Measurements from ENCODE around the gene PCDH9. TPM values are rescaled to one million over a fixed set of nuclear protein-coding genes. Genes with fewer than 3 reads are reported as not detected.

Gene PCDH9
- polyA plus RNA-seq, 1 of the 3 experiments (the other 2 are of a cell fraction), result 1.3 TPM

- no peak for DNase-seq
Observed at GRCh38 chr13:66926200-66926850, 303.8 kb downstream of the PCDH9 start.

GRCh38 chr13:66922444-66922843 is 307.7 kb downstream of the PCDH9 start:
- TF ChIP-seq POLR2AphosphoS5 (IDR thresholded peaks at IDR 0.05; ENCODE audit: low read depth, low read length) (no peak), SIN3A (IDR thresholded peaks at IDR 0.05; ENCODE audit: borderline replicate concordance, low read depth, low read length) (no peak), YY1 (IDR thresholded peaks at IDR 0.05; ENCODE audit: low read depth) (no peak)
- TF ChIP-seq, protein P1, sequence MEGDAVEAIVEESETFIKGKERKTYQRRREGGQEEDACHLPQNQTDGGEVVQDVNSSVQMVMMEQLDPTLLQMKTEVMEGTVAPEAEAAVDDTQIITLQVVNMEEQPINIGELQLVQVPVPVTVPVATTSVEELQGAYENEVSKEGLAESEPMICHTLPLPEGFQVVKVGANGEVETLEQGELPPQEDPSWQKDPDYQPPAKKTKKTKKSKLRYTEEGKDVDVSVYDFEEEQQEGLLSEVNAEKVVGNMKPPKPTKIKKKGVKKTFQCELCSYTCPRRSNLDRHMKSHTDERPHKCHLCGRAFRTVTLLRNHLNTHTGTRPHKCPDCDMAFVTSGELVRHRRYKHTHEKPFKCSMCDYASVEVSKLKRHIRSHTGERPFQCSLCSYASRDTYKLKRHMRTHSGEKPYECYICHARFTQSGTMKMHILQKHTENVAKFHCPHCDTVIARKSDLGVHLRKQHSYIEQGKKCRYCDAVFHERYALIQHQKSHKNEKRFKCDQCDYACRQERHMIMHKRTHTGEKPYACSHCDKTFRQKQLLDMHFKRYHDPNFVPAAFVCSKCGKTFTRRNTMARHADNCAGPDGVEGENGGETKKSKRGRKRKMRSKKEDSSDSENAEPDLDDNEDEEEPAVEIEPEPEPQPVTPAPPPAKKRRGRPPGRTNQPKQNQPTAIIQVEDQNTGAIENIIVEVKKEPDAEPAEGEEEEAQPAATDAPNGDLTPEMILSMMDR (IDR thresholded peaks at IDR 0.05), result no peak
- H3K4me1 ChIP-seq (ENCODE audit: control insufficient read depth in 1 of 2, insufficient read depth in 2 of 2, low read depth in 1 of 2, low read length in 1 of 2), result no peaks in the 10 kb centered on the region; a peak in 1 of 4 replicates
- no peak overlapping the region for H3K9ac ChIP-seq
- no peak overlapping the region for H3K4me2 ChIP-seq
- H3K27me3 ChIP-seq (ENCODE audit: insufficient read depth), result no peaks in the 10 kb centered on the region
- H3K36me3 ChIP-seq (replicated peaks in 1 of 2; ENCODE audit: control insufficient read depth in 1 of 2, insufficient read depth in 2 of 2, low read length in 1 of 2), result no peaks in the 10 kb centered on the region
- no peaks in the 10 kb centered on the region for H3K9me3 ChIP-seq
- H3K79me2 ChIP-seq (ENCODE audit: insufficient read depth), result no peaks in the 10 kb centered on the region
- H3F3A ChIP-seq (replicated peaks; ENCODE audit: insufficient read depth), result no peaks in the 10 kb centered on the region
- H2AFZ ChIP-seq (ENCODE audit: low read depth), result no peak overlapping the region
- H3K4me3 ChIP-seq (ENCODE audit: low read depth in 2 of 2, low read length in 1 of 2), result no peak overlapping the region
- no peak for DNase-seq
- H3K9me2 ChIP-seq, result no peaks in the 10 kb centered on the region
- no peaks in the 10 kb centered on the region for H4K20me1 ChIP-seq (ENCODE audit: insufficient read depth)
- no peak overlapping the region for H3K27ac ChIP-seq (ENCODE audit: low read depth in 2 of 2, low read length in 1 of 2)
- ChIA-PET CTCF (interaction anchor here (0.6 to 0.8 kb wide), 2 partner anchors 10 to 204 kb away, joined by 3 read pairs; no protein-coding TSS in a partner anchor), POLR2A (no interaction called here)
- WGBS (ENCODE audit: low lambda C conversion rate), result 93% methylated on average over 1 of the region's 1 CpG

More at GRCh38 chr13:66926200-66926850, 303.8 kb downstream of the PCDH9 start:
- Histone ChIP-seq H3K27me3 (ENCODE audit: insufficient read depth) (no peaks in the 10 kb centered on the region), H3F3A (replicated peaks; ENCODE audit: insufficient read depth) (no peaks in the 10 kb centered on the region), H3K4me2 (no peak overlapping the region), H3K9me3 (no peaks in the 10 kb centered on the region), H4K20me1 (ENCODE audit: insufficient read depth) (no peaks in the 10 kb centered on the region), H3K79me2 (ENCODE audit: insufficient read depth) (no peaks in the 10 kb centered on the region), H3K27ac (ENCODE audit: low read depth in 2 of 2, low read length in 1 of 2) (no peak overlapping the region), H3K4me3 (ENCODE audit: low read depth in 2 of 2, low read length in 1 of 2) (no peak overlapping the region), H2AFZ (ENCODE audit: low read depth) (no peak overlapping the region), H3K9me2 (no peaks in the 10 kb centered on the region), H3K4me1 (ENCODE audit: control insufficient read depth in 1 of 2, insufficient read depth in 2 of 2, low read depth in 1 of 2, low read length in 1 of 2) (no peaks in the 10 kb centered on the region), H3K36me3 (replicated peaks in 1 of 2; ENCODE audit: control insufficient read depth in 1 of 2, insufficient read depth in 2 of 2, low read length in 1 of 2) (no peaks in the 10 kb centered on the region), H3K9ac (no peak overlapping the region)
- WGBS (ENCODE audit: low lambda C conversion rate), result 82% methylated on average over 4 of the region's 4 CpGs
- POLR2A ChIA-PET, result no interaction called here
- CTCF ChIA-PET, result interaction anchor here (0.6 to 1.0 kb wide), 2 partner anchors 16 to 307 kb away, joined by 3 read pairs; no protein-coding TSS in a partner anchor
- TF ChIP-seq TAF1 (IDR thresholded peaks at IDR 0.05; ENCODE audit: borderline replicate concordance, low read depth, low read length) (no peak), MXI1 (IDR thresholded peaks at IDR 0.05; ENCODE audit: low read depth, low read length) (no peak), FOSL2 (IDR thresholded peaks at IDR 0.05; ENCODE audit: borderline replicate concordance, low read depth) (no peak), SMC3 (IDR thresholded peaks at IDR 0.05; ENCODE audit: low read depth, low read length) (no peak), ZBTB33 (IDR thresholded peaks at IDR 0.05; ENCODE audit: borderline replicate concordance, low read depth) (no peak), ELF1 (IDR thresholded peaks at IDR 0.05) (no peak), EP300 (IDR thresholded peaks at IDR 0.05; ENCODE audit: borderline replicate concordance in 1 of 2, low read depth in 1 of 2, low read length in 1 of 2) (no peak), GABPA (IDR thresholded peaks at IDR 0.05; ENCODE audit: low read depth) (no peak), FOXJ3 (CRISPR knock-in tag; IDR thresholded peaks at IDR 0.05) (no peak), EZH2phosphoT487 (IDR thresholded peaks at IDR 0.05; ENCODE audit: borderline replicate concordance, low read depth) (no peak), TEAD4 (IDR thresholded peaks at IDR 0.05; ENCODE audit: borderline replicate concordance, insufficient read depth) (no peak), RFX5 (IDR thresholded peaks at IDR 0.05; ENCODE audit: low read length) (no peak)
- TF ChIP-seq, protein P2, sequence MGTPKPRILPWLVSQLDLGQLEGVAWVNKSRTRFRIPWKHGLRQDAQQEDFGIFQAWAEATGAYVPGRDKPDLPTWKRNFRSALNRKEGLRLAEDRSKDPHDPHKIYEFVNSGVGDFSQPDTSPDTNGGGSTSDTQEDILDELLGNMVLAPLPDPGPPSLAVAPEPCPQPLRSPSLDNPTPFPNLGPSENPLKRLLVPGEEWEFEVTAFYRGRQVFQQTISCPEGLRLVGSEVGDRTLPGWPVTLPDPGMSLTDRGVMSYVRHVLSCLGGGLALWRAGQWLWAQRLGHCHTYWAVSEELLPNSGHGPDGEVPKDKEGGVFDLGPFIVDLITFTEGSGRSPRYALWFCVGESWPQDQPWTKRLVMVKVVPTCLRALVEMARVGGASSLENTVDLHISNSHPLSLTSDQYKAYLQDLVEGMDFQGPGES (IDR thresholded peaks at IDR 0.05; ENCODE audit: low read depth, low read length), result no peak

Data from SK-N-SH (cell line).